ENCODE data around the gene SLC15A4. TPM values are rescaled to one million over a fixed set of nuclear protein-coding genes. Genes with fewer than 3 reads are reported as not detected.

The SLC15A4 gene
- total and polyA plus RNA-seq, 9 of the 15 experiments (the other 6 are each of a cell fraction or from before 2014, with no cell fraction given) = 5.5 to 20.8 (median 10.1) TPM

GRCh38 chr12:128802756-128803155, 21.0 kb downstream of the SLC15A4 start:
- 92% methylated on average over 13 of the region's 13 CpGs for WGBS (ENCODE audit: insufficient coverage, low coverage, missing lambda C conversion rate)
- intact Hi-C loops (cut with micrococcal nuclease) (no loop called here), in situ Hi-C loops (cut with MboI) (no loop called here)
- no peak overlapping the region for H3K4me3 ChIP-seq
- peaks cover 59% of the 10 kb centered on the region; the same call in 2 of the 3 replicates for H3K36me3 ChIP-seq (ENCODE audit: control insufficient read depth, insufficient read depth, low read length)
- H3K27ac ChIP-seq (ENCODE audit: extremely low read depth, low read depth, low read length) = no peak overlapping the region
- no peak overlapping the region for H3K4me2 ChIP-seq (ENCODE audit: insufficient read depth, low read length)
- no peaks in the 10 kb centered on the region for H3K9me1 ChIP-seq (ENCODE audit: control insufficient read depth, insufficient read depth, low read length)
- H3K4me1 ChIP-seq (replicated peaks in 1 of 2; ENCODE audit: control insufficient read depth in 2 of 2, insufficient read depth in 2 of 2, low read length in 2 of 2) = no peaks in the 10 kb centered on the region
- BruUV-seq (replicated peaks) = no TSS peak
- TF ChIP-seq ZNF407 (IDR thresholded peaks at IDR 0.05; ENCODE audit: low read depth) (no peak), SNRNP70 (optimal IDR thresholded peaks at IDR 0.05; ENCODE audit: low read depth, low read length) (no peak), CEBPG (CRISPR knock-in tag; IDR thresholded peaks at IDR 0.05) (no peak), CEBPG (tag; conservative IDR thresholded peaks at IDR 0.05 in 1 of 2, IDR thresholded peaks at IDR 0.05 in 1 of 2) (no peak)
- ATAC-seq = no peak
- CTCF ChIA-PET (ENCODE audit: low intra/inter-chr PET ratio) = no interaction called here
- DNase-seq (ENCODE audit: extremely low read depth in 1 of 4, low spot score in 3 of 4) = no peak
- H3K9me3 ChIP-seq (replicated peaks; ENCODE audit: control insufficient read depth, insufficient read depth, low read depth, low read length) = no peaks in the 10 kb centered on the region
- no peak overlapping the region for H3K9ac ChIP-seq (ENCODE audit: insufficient read depth in 1 of 2, low read depth in 2 of 2, low read length in 2 of 2)
- POLR2A ChIA-PET = no interaction called here
- no peaks in the 10 kb centered on the region; the same call in 1 of the 2 replicates for H4K20me1 ChIP-seq (replicated peaks; ENCODE audit: control insufficient read depth, insufficient read depth, low read length)
- no peak for FAIRE-seq
- no peak overlapping the region for H2AFZ ChIP-seq (ENCODE audit: low read depth, low read length)
- no peaks in the 10 kb centered on the region for H3K27me3 ChIP-seq (ENCODE audit: control insufficient read depth in 2 of 2, insufficient read depth in 2 of 2, low read length in 2 of 2)
- peaks cover 6% of the 10 kb centered on the region; the same call in 2 of the 3 replicates for H3K79me2 ChIP-seq (ENCODE audit: control insufficient read depth, insufficient read depth, low read length)
